Measurements from ENCODE around the gene RPS29. TPM values are rescaled to one million over a fixed set of nuclear protein-coding genes. Genes with fewer than 3 reads are reported as not detected.
A peak's percentile ranks its signal among the peaks of the same experiment; 100 is the strongest.

The RPS29 gene
- total and polyA plus RNA-seq, 2 of the 13 experiments (the other 11 are each of a cell fraction or from before 2014, with no cell fraction given), result 4,303 to 8,215 TPM

GRCh38 chr14:49620182-49621113, 34.3 kb upstream of the RPS29 start, which contains the start of the genes MGAT2 and RPL36AL (continued):
- TF ChIP-seq ZMAT3 (CRISPR knock-in tag; conservative IDR thresholded peaks at IDR 0.05), result peak; percentile 91
- TF ChIP-seq AGO1 (IDR thresholded peaks at IDR 0.05; ENCODE audit: low read depth, low read length, poor library complexity, severe bottlenecking), result no peak
- TF ChIP-seq THAP11 (CRISPR knock-in tag; IDR thresholded peaks at IDR 0.05), result peak; percentile 76
- no peak for TF ChIP-seq ZBTB33 (CRISPR knock-in tag; IDR thresholded peaks at IDR 0.05)
- peak; percentile 7; the same call in 1 of the 2 replicates for TF ChIP-seq ZNF878 (CRISPR knock-in tag; IDR thresholded peaks at IDR 0.05)
- 0 out of 2 replicates have a peak, but pooled peaks have one; percentile 70 for TF ChIP-seq ZNF30 (CRISPR knock-in tag; IDR thresholded peaks at IDR 0.05)
- no peak for TF ChIP-seq ZNF354B (CRISPR knock-in tag; IDR thresholded peaks at IDR 0.05)
- no peak for TF ChIP-seq KLF15 (CRISPR knock-in tag; IDR thresholded peaks at IDR 0.05; ENCODE audit: borderline replicate concordance)
- TF ChIP-seq, protein P1, sequence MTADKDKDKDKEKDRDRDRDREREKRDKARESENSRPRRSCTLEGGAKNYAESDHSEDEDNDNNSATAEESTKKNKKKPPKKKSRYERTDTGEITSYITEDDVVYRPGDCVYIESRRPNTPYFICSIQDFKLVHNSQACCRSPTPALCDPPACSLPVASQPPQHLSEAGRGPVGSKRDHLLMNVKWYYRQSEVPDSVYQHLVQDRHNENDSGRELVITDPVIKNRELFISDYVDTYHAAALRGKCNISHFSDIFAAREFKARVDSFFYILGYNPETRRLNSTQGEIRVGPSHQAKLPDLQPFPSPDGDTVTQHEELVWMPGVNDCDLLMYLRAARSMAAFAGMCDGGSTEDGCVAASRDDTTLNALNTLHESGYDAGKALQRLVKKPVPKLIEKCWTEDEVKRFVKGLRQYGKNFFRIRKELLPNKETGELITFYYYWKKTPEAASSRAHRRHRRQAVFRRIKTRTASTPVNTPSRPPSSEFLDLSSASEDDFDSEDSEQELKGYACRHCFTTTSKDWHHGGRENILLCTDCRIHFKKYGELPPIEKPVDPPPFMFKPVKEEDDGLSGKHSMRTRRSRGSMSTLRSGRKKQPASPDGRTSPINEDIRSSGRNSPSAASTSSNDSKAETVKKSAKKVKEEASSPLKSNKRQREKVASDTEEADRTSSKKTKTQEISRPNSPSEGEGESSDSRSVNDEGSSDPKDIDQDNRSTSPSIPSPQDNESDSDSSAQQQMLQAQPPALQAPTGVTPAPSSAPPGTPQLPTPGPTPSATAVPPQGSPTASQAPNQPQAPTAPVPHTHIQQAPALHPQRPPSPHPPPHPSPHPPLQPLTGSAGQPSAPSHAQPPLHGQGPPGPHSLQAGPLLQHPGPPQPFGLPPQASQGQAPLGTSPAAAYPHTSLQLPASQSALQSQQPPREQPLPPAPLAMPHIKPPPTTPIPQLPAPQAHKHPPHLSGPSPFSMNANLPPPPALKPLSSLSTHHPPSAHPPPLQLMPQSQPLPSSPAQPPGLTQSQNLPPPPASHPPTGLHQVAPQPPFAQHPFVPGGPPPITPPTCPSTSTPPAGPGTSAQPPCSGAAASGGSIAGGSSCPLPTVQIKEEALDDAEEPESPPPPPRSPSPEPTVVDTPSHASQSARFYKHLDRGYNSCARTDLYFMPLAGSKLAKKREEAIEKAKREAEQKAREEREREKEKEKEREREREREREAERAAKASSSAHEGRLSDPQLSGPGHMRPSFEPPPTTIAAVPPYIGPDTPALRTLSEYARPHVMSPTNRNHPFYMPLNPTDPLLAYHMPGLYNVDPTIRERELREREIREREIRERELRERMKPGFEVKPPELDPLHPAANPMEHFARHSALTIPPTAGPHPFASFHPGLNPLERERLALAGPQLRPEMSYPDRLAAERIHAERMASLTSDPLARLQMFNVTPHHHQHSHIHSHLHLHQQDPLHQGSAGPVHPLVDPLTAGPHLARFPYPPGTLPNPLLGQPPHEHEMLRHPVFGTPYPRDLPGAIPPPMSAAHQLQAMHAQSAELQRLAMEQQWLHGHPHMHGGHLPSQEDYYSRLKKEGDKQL (CRISPR knock-in tag; IDR thresholded peaks at IDR 0.05; ENCODE audit: low read depth), result no peak
- TF ChIP-seq ZNF75D (CRISPR knock-in tag; IDR thresholded peaks at IDR 0.05; ENCODE audit: borderline replicate concordance), result no peak
- TF ChIP-seq HES4 (CRISPR knock-in tag; IDR thresholded peaks at IDR 0.05; ENCODE audit: borderline replicate concordance), result no peak
- peak; percentile 53; the same call in 1 of the 2 replicates for TF ChIP-seq ZBTB20 (CRISPR knock-in tag; IDR thresholded peaks at IDR 0.05; ENCODE audit: borderline replicate concordance, low read depth)
- TF ChIP-seq POGZ (CRISPR knock-in tag; IDR thresholded peaks at IDR 0.05), result no peak; the same call in none of the 2 replicates
- TF ChIP-seq TOPORS (CRISPR knock-in tag; IDR thresholded peaks at IDR 0.05), result 0 out of 2 replicates have a peak, but pooled peaks have one; percentile 74
- TF ChIP-seq ZBTB26 (CRISPR knock-in tag; IDR thresholded peaks at IDR 0.05; ENCODE audit: borderline replicate concordance), result peak; percentile 27; the same call in 1 of the 2 replicates
- TF ChIP-seq ZNF234 (CRISPR knock-in tag; conservative IDR thresholded peaks at IDR 0.05), result peak; percentile 78; the same call in 1 of the 2 replicates
- TF ChIP-seq ATF7-NPFF (CRISPR knock-in tag; IDR thresholded peaks at IDR 0.05; ENCODE audit: low read depth), result peak; percentile 68; the same call in 1 of the 2 replicates
